Neutrophil (primary cell): ENCODE results near the gene CPNE6.

Source experiments
- H3K27ac ChIP-seq: fragments of 200-600 bp; sonication (generic); 2 replicates; pipeline ENCODE4 v1.5.1; 2016; ENCODE audit warnings: mild to moderate bottlenecking, moderate library complexity
- H3K27me3 ChIP-seq: fragments of 200-600 bp; sonication (generic); 2 replicates; pipeline ENCODE4 v1.6.0; 2016; ENCODE audit warnings: mild to moderate bottlenecking
- H3K36me3 ChIP-seq: fragments of 200-600 bp; sonication (generic); 2 replicates; pipeline ENCODE4 v1.5.1; 2017
- H3K4me1 ChIP-seq, 2 experiments: fragments of 200-600 bp in 1 of 2; sonication (generic) in 1 of 2; 1 replicate in 1 of 2; 2 replicates in 1 of 2; pipeline versions ENCODE4 v1.5.1 to v1.6.1; 2013 to 2016; ENCODE audit warnings: low read depth in 1 of 2, low read length in 1 of 2, mild to moderate bottlenecking in 1 of 2, moderate library complexity in 1 of 2; ENCODE audit not compliant: control insufficient read depth in 1 of 2, insufficient read depth in 1 of 2
- H3K4me3 ChIP-seq, 2 experiments: fragments of 200-600 bp in 1 of 2; sonication (generic) in 1 of 2; 1 replicate in 1 of 2; 2 replicates in 1 of 2; pipeline ENCODE4 v1.5.1; 2013 to 2016; ENCODE audit warnings: low read depth in 1 of 2, low read length in 1 of 2, mild to moderate bottlenecking in 1 of 2, moderate library complexity in 1 of 2
- H3K9me3 ChIP-seq: fragments of 200-600 bp; sonication (generic); 2 replicates; pipeline ENCODE4 v1.5.1; 2016
- TF ChIP-seq, protein P1 (sequence below): fragments of 200-600 bp; sonication (generic); IDR thresholded peaks from 2 replicates; pipeline ENCODE4 v1.5.1; 2016; ENCODE audit warnings: antibody characterized with exemption

CPNE6 gene

DNA sequence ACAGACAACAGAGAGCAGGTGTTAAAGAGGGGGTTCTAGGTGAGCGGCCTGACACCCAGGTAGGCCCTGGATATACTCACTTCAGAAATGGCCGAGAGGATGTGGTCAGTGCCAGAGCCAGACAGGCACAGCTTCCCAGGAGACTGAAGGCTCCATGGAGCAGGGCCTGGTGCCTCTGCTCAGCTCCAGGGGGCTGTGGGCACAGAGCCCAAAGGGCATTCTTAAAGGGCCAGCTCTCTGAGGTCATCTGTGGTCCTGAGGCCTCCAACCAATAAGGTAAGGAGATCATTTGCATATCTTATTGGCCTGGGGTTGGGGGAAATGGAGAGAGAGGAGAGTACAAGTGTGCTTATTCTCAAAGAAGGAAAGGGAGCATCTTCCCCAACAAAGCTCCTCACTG lies 13.1 kb downstream of the CPNE6 start:
- H3K4me3 ChIP-seq = no peak overlapping the region

DNA sequence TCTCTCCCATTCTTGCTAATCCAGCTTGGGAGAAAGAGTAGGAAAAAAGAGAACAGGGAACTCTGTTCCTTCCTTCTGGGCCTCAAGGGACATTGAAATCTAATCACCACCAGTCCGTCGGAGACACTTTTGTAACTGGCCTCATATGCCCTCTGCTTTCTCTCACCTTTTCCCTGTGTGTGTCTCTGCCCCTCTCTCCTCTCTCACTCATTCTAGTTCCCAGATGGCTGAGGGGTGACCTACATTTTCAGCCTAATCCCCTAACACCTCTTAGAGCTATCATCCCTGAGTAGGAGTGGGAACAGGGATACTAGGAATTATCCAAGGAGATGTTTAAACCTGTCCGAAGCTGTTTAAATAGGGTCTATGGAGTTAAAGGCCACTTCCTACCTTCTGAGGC lies 13.9 kb downstream of the CPNE6 start:
- peaks cover 9 to 14% of the 10 kb centered on the region in 2 experiments for H3K4me1 ChIP-seq
- H3K27ac ChIP-seq = no peak overlapping the region
- H3K27me3 ChIP-seq = peaks cover 40% of the 10 kb centered on the region
- no peak overlapping the region for H3K4me3 ChIP-seq
- TF ChIP-seq, protein P1, sequence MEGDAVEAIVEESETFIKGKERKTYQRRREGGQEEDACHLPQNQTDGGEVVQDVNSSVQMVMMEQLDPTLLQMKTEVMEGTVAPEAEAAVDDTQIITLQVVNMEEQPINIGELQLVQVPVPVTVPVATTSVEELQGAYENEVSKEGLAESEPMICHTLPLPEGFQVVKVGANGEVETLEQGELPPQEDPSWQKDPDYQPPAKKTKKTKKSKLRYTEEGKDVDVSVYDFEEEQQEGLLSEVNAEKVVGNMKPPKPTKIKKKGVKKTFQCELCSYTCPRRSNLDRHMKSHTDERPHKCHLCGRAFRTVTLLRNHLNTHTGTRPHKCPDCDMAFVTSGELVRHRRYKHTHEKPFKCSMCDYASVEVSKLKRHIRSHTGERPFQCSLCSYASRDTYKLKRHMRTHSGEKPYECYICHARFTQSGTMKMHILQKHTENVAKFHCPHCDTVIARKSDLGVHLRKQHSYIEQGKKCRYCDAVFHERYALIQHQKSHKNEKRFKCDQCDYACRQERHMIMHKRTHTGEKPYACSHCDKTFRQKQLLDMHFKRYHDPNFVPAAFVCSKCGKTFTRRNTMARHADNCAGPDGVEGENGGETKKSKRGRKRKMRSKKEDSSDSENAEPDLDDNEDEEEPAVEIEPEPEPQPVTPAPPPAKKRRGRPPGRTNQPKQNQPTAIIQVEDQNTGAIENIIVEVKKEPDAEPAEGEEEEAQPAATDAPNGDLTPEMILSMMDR = no peak
- H3K9me3 ChIP-seq = no peaks in the 10 kb centered on the region
- H3K36me3 ChIP-seq = no peaks in the 10 kb centered on the region

More for the DNA sequence above, 13.1 kb downstream of the CPNE6 start:
- no peaks in the 10 kb centered on the region for H3K36me3 ChIP-seq
- H3K4me1 ChIP-seq = peaks cover 9 to 14% of the 10 kb centered on the region in 2 experiments
- TF ChIP-seq, protein P1 = no peak
- H3K27me3 ChIP-seq = peaks cover 48% of the 10 kb centered on the region
- no peak overlapping the region for H3K27ac ChIP-seq
- no peaks in the 10 kb centered on the region for H3K9me3 ChIP-seq

DNA sequence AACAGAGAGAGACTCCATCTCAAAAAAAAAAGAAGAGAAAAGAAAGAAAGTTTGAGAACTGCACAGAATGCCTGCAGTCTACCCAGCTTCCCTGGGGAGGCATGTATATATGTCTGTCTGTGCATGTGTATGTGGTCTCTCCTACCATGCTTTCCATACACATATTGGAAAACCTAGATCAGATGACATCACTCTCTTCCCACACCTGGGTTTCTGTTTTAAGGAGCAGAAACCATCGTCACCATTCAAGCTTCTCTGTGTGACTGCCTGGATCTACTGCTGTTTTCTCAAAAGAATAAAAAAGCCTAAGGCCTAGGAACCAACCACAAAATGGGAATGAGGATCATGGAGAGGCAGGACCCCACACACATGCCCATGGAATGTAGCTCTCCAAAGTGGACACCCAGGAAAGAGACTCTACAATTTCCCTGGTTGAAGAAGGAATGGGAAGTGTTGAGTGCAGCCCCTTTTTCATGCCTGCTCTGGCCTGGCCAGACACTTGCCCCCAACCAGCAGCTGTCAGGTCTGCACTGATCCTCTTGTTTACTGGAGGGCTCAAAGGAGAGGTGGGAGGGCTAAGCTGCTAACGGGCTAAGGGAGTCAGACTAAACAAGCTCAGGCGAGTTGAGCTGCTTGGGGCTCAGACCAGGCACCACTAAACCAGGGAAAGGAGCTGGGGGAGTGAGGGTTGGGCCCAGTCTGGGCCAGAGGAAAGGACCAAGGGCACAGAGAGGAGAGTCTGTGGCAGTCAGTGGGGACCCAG lies 15.0 kb downstream of the CPNE6 start:
- Histone ChIP-seq H3K27me3 (peaks cover 29% of the 10 kb centered on the region), H3K4me1 (peaks cover under 1 to 4% of the 10 kb centered on the region in 2 experiments), H3K36me3 (no peaks in the 10 kb centered on the region), H3K9me3 (no peaks in the 10 kb centered on the region), H3K4me3 (no peak overlapping the region), H3K27ac (no peak overlapping the region)
- TF ChIP-seq, protein P1 = no peak

DNA sequence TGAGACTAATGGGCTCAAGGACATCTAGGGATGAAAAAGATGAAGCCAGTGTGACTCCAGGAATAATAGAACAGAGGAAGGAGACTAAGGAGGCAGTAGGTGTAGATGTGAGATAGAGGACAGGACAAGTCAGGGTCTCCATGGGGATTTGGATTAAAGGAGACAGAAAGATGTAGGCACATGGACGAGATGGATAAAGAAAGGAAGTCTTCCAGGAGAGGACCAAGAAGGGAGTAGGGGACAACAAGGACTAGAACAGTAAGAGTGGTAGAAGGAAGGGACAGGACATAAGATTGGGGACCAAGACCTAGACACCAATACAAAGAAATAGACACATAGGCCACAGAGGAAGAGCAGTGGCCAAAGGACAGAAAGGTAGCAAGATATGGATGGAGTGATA lies 15.6 kb downstream of the CPNE6 start:
- Histone ChIP-seq H3K36me3 (no peaks in the 10 kb centered on the region), H3K4me1 (no peaks in the 10 kb centered on the region), H3K9me3 (no peaks in the 10 kb centered on the region), H3K4me3 (no peak overlapping the region), H3K27me3 (peaks cover 22% of the 10 kb centered on the region), H3K27ac (no peak overlapping the region)
- TF ChIP-seq, protein P1 = no peak

DNA sequence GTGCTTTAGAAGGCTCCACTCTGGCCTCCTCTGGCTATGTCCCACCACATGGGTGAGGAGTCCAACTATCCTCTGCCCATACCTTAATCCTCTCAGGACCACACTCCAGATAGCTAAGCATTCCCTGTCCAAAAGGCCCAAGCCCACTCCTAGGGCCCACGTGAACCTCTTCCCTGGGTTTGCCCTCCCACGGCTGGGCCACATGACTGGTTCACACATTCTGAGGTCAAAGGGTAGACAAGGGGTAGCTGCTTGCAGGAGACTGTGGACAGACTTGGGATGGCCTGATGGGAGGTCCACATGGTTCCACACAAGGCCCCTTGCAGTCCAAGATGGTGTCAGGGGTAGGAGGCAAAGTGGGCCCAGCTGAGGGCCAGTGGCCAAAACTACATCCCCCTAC lies 16.7 kb downstream of the CPNE6 start:
- Histone ChIP-seq H3K4me3 (no peak overlapping the region), H3K27me3 (peaks cover 13% of the 10 kb centered on the region), H3K36me3 (no peaks in the 10 kb centered on the region), H3K4me1 (no peaks in the 10 kb centered on the region), H3K9me3 (no peaks in the 10 kb centered on the region), H3K27ac (no peak overlapping the region)
- TF ChIP-seq, protein P1 = no peak
